HT-29 (cell line): Measurements from ENCODE around the gene GUCA2A. TPM values are rescaled to one million over a fixed set of nuclear protein-coding genes. Genes with fewer than 3 reads are reported as not detected.

Source experiments
- DNase-seq: peaks from one replicate; pipeline ENCODE4 v3.0.0-alpha.2; 2015; ENCODE audit warnings: low spot score
- total RNA-seq: library from RNA; depleted of rRNA; stranded (reverse); fragments of >200 nt; shearing (Covaris generic); gene quantifications from 2 replicates; pipeline ENCODE4 v1.2.3, GENCODE V29; 2014

GUCA2A gene
- total RNA-seq, 1 experiment from 2014 or later = 0.69 TPM

DNA sequence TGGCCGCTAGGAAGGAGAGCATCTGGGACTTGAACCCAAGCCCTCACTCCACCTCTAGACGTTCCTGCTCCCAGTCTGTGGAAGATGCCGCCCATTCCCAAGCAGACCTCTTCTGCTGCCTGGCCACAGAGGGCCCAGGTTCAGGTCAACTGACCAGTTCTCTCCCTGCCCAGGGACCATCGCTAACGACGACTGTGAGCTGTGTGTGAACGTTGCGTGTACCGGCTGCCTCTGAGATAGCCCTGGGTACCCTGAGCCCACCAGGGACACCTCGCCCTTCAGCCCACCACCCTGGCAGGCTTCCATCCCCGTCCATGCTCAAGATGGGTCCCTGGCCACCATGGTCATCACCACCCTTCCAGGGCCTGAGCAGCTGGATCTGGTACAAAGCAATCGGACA lies 9.2 kb downstream of the GUCA2A start:
- no peak for DNase-seq

DNA sequence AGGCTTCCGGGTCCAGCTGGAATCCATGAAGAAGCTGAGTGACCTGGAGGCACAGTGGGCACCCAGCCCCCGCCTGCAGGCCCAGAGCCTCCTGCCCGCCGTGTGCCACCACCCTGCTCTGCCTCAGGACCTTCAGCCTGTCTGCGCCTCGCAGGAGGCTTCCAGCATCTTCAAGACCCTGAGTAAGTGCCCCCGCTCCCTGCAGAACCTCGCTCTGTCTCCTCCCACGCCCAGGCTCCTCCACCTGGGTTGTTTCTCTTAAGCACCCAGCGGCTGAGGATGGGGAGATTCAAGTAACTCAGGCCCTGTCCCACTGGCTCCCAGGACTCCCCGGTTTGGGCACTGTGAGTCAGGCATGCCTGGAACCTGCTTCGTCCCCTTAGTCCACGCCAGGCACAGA lies 9.9 kb downstream of the GUCA2A start:
- DNase-seq = no peak

DNA sequence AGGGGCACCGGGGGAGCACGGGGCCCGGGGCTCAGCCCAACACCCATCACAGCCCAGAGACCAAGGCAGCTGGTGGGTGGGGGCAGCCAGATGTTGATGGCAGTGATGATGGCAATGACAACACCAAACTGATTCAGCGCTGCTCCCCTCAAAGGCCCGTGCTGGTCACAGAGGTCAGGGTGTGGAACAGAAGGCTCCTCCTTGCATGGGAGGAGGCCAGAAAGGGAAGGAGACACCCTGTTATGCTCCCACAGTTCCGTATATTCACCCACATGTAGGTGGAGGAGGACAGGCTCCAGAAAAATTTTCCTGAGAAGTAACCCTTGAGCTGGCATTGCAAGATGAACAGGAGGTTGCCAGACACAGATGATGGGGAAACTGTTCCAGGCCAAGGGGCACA lies 10.9 kb downstream of the GUCA2A start:
- no peak for DNase-seq

DNA sequence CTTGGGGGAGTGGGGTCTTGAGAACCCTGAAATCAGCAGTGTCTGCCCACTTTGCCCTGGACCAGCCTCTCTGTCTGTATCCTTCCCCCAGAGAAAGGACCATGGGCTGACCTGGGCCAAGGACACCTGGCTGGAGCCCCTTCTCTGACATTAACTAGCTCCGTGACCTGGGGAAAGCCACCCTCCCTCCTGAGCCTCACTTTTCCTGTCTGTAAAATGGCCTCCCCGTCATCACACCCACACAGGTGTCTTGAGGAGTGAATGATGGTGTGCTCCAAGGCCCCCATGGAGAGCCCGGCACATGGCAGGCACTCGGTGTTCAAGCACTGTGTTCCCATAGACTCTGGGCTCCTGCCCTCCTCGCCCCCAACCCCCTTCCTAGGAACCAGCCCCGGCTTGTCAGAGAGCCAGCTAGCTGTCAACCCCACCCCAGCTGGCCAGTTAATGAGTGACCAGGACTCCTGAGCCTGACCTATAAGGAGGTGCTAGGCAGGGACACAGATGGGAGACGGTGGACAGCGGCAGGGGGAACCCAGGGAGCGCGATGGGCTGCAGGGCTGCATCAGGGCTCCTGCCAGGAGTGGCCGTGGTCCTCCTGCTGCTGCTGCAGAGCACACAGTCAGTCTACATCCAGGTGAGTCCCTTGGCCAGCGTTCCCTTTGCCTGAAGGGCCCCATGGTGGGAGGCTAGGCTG lies 11.5 kb downstream of the GUCA2A start, which contains the start of gene GUCA2B:
TSS of gene GUCA2B (plus strand) at position 504 of the 694 bp plus-strand sequence. CDS start at position 545, 41 bp downstream.
- no peak for DNase-seq

GRCh38 chr1:42152119-42152518 lies 12.4 kb downstream of the GUCA2A start:
- no peak for DNase-seq

- no peak for DNase-seq
Measured at GRCh38 chr1:42150651-42151050, 13.9 kb downstream of the GUCA2A start.

DNA sequence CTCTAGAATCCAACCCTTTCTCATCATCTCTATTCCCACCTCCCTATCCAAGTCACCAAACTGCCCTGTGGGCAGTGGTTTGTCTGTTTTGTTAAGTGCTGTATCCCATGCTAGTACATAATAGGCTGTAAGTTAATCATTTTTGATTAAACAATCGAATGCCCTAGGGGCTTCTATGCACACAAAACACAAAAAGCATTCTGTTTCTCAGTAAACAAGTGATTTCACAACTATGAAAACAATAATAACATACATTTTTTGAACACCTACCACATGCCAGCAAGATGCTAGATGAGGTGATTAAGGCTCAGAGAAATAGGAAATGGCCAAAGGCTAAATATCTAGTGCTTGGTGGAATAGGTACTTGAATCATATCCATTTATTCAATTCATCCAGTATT lies 16.4 kb downstream of the GUCA2A start:
- no peak for DNase-seq

DNA sequence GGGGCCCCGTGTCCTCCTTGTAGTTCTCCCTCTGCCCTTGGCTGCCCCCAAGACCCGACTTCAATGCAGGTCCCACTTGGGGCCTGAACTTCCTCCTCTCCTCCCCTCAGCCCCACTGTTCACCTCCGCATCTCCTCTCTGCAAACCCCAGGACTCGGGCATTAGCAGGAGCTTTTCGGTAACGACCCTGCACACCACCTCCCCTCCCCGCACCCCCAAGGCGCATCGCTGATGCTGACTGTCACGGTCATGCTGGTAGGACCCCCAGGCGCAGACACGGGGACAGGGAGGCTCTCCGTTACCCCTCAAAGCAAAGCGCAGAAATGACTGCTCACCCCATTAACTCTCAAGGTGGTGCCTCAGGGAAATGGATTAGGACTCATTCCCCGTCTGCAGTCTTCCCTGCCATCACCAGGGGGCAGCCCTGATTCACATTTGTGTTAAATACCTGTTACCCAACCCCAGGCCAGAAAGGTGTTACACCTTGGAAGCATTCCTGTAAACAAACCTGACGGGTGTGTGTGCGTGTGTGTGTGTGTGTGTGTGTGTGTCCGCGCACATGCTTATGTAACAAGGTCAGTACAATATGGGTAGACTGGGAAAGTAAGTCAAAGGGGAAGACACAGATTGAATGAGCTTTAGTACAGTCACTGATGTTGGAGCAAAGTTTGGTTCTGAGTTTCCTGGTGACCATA lies 17.8 kb downstream of the GUCA2A start:
- peak; percentile 95 for DNase-seq

- no peak for DNase-seq
Measured at GRCh38 chr1:42145764-42146625, 18.6 kb downstream of the GUCA2A start.

DNA sequence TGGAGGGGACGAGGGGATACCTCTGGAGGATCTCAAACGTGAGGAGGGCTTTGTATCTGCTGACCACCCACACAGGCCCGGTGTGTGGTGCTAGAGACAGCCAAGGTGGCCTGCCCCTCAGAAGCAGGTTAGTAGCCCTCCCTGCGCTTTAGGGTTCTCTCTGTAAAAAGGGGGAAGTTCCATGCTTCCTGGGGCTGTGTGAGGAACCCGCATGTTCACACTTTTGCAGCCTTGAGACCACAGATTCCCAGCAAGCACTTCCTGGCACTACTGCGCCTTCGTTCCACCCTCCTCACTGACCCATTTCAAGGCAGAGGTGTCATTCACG lies 19.2 kb downstream of the GUCA2A start:
- DNase-seq = no peak

GRCh38 chr1:42144711-42145388 lies 19.7 kb downstream of the GUCA2A start:
- DNase-seq = no peak

DNA sequence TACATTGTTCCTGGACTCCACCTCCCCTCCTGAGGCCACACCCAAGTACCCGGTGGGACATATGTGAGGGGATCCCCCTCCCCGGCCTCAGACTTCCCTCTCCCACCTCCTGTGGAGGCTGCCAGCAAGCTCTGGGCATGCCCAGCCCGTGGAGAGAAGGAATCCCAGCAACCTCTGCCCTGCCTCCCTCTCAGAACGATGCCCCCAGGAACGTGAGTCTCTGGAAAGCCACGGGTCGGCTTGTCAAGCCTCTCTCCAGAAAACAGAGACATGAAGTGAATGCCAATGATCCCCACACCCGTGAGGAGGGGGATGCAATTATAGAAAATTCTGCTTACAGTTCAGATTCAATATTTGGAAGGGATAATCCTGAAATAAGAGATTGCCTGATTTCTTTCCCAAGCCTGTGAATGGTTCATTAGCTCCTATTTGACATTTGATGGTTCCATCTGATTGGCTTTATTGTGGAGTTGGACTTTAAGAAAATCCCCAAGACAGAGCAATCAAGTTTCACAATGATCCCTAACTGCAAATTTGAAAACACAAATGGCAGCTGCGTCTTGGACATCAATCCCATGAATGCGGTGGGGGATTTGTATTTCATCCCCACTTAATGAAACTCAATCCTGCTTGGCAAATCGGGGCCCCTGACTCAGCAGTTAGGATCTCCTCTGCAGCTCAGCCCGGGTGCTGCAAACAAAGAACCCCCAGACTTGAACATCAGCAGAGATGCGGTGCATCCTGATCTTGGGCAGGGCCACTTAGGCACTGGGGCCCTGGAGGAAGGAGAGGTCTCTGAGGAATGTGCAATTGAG lies 20.4 kb downstream of the GUCA2A start:
- DNase-seq = no peak

GRCh38 chr1:42142894-42143675 lies 21.5 kb downstream of the GUCA2A start:
- DNase-seq = no peak

DNA sequence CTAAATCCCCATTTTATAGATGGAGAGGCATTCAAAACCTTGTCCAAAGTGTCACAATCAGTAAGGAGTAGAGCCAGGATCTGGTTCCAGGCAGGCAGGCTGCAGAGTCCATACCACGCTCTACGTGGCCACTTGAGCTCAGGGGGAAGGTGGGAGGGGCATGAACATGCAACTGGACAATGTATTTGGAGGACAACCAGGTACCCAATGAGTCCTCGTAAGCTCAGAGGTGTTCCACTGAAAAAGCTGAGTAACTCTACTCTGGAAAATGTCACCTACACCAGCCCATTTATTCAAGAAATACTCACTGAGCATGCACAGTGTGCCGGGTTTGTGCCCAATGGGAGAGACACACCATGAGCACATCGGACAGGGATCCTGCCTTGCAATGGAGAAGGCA lies 22.6 kb downstream of the GUCA2A start:
- DNase-seq = no peak

DNA sequence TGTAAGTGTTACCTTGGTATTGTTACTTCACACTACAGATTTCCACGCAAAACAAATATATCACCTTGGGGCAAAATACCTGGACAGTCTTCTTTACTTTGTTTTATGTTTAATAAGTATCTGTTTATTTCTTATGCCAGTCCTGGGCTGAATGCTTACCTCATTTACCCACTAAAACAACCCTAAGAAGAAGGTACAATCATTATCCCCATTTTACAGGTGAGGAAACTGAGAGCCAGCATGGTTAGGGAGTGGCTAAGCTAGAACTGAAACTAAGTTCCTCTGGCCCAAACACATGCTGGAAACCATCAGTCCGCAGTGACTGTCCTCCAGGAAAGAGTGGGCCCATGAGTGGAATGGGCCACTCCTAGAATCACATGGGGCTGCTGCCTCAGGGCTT lies 24.4 kb downstream of the GUCA2A start:
- DNase-seq = no peak

DNA sequence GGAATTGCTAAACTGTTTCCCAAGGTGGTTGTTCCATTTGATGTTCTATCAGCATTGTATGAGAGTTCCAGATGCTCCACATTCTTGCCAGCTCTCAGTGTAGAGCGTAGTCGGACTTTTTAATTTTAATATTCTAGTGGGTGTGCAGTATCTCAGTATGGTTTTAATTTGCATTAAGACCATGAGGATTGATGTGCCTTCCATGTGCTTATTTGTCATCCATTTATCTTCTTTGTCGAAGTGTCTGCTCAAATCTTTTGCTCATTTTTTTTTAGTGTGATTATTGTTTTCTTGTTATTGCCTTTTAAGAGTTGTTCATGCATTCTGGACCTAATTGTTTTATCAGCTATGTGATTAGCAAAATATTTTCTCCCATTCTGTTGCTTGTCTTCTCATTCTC lies 25.1 kb downstream of the GUCA2A start:
- no peak for DNase-seq

DNA sequence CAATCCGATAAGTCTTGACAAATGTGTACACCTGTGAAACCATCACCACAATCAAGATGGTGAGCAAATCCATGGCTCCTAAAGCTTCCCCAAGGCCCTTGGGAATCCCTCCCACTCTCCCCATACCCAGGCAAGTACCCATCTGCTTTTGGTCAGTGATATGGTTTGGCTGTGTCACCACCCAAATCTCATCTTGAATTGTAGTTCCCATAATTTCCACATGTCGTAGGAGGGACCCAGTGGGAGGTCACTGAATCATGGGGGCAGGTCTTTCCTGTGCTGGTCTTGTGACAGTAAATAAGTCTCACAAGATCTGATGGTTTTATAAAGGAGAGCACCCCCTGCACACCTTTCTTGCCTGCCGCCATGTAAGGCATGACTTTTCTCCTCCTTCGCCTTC lies 26.0 kb downstream of the GUCA2A start:
- no peak for DNase-seq

DNA sequence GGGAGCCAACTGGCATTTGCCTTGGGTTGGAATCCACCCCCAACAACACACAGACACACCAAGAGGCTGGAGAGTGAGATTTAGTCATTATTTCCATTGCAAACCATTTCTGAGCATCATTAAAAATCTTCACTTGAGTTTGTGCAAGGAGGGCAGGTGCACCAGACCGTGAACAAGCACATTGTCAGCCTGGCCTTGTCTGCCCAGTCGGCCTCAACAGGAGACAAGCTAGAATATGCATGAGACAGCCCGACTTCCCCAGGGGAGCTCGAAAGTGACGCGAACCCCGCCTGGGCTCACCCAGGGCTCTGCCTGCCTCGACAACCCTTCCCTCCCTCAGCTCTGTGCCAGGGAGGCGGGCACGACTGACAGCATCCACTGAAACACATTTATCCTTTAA lies 26.8 kb downstream of the GUCA2A start:
- DNase-seq = no peak

DNA sequence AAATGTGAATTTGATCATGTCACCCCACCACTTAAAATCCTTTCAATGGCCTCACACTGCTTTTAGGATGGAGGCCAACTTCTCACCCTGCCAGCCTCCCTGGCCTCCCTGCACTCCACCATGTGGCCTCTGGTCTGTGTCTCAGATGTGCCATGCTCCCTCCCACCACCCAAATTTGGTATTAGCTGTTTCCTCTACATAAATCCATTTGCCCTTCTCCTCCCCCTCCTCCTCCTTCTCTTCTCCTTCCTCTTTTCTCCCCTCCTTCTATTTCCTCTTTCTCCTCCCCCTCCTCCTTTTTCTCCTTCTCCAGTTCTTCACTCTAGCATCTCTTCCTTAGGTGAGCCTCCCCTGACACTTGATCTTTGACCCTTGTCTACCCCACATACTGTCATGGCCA lies 28.1 kb downstream of the GUCA2A start:
- DNase-seq = no peak

GRCh38 chr1:42135426-42135825 lies 29.1 kb downstream of the GUCA2A start:
- no peak for DNase-seq
